HK-2 (cell line): ENCODE data around the gene ZBTB17.
"Not testable (repeated sequence)": the region's sequence is repeated elsewhere in the genome, so short reads cannot be mapped to it uniquely, and the experiment has no call there.

Source experiments
- DNase-seq: peaks from one replicate; pipeline ENCODE4 v3.0.0-alpha.2; 2018; ENCODE audit not compliant: unreplicated experiment

The ZBTB17 gene

DNA sequence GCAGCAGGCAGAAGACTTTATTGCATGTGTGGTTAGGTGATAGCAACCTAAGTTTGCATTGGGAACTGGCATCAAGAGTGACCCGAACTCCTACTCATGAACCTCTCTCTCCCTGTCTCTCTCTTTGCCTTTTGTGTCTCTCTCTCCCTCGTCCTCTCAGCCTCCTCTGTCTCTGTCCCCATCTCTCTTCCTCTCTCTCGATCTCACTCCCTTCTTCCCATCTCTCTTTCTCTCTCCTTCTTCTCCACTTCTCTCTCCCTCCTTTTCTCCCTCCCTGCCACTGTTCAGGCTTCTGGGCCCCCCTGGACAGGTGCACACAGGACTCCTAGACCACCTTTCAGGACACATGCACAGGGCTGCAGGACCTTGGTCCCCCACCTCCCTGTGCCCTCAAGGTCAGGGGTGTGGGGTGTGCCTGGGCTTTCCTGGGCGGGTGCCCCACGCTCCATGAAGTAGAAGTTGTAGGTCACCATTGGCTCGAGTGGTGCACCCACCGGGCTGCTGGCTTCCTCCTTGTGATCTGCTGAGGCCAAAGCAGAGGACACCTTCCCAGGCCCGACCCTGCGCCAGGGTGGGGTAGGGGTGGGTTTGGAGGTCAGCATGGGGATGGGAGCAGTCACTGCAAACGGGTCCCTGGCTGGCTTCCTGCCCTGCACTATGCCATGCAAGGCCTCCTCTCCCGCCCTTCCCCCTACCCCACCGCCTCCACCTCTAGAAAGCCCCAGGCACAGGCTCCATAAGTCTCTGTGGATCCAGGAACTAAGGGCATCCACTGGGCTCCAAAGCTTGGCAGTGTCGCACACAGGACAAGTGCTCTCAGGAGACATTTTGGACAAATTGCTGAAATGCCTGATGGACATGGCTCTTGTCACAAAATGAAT, 13.2 kb upstream of the ZBTB17 start:
- no peak for DNase-seq

DNA sequence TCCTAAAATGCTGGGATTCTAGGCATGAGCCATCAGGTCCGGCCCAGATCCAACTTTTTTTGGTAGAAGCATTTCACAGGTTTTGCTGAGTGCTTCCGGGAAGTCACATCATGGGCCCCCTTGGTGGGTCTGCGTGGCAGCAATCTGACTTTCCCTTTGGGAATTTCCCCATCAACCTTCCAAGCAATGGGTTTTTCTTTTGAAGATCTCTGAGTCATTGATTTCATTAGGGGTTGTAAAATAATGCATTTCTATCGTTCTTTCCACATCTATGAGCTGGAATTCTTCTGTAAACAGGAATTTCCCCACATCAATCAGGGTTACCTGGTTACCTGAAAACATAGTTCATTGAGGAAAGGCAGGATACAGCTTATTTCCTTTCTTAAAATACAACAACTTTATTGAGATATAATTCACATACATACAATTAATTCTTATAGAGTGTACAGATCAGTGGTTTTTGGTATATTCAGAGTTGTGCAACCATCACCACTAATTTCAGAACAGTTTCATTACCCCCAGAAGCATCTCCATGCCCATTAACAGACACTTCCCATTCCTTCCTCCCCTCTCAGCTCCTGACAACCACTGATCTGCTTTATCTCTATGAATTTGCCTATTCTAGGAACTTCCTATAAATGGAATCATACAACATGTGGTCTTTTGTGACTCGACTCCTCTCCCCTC, 9.9 kb upstream of the ZBTB17 start:
- no peak for DNase-seq

DNA sequence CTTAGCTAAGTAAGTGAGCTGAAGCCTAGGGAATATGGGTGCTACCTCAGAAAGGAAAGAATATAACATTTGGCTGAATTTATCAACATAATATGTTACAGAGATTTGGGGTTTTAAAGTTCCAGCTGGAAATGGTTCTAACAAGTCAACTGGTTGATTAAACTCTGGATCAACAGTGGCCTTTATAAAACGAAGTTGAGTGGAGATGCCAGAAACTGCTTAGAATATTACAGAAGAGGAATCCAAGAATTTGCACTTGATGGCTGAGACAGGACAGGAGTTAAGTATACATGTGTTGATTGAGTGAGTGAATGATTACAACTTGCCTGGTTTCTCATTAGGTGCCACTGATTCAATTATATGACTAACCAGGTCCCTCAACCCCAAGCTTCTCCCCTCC, 7.4 kb upstream of the ZBTB17 start:
- no peak for DNase-seq

DNA sequence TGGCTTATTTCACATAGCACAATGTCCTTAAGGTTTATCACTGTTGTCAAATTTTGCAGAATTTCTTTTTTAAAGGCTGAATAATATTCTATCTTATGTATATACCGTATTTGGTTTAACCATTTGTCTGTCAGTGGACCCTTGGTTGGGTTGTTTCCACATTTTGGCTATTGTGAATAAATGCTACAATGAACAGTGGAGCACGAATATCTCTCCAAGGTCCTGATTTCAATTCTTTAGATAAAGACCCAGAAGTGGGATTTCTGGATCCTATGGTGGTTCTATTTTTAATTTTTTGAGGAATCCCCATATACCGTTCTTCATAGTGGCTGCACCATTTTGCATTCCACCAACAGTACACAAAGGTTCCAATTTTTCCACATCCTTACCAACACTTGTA, 5.8 kb upstream of the ZBTB17 start:
- no peak for DNase-seq

DNA sequence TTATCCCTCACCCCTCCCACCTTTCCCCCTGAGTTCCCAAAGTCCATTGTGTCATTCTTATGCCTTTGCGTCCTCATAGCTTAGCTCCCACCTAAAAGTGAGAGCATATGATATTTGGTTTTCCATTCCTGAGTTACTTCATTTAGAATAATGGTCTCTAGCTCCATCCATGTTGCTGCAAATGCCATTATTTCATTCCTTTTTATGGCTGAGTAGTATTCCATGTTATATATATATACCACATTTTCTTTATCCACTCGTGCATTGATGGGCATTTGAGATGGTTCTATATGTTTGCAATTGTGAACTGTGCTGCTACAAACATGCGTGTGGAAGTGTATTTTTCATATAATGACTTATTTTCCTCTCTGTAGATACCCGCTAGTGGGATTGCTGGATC, 2.0 kb upstream of the ZBTB17 start:
- DNase-seq = not testable (repeated sequence)

DNA sequence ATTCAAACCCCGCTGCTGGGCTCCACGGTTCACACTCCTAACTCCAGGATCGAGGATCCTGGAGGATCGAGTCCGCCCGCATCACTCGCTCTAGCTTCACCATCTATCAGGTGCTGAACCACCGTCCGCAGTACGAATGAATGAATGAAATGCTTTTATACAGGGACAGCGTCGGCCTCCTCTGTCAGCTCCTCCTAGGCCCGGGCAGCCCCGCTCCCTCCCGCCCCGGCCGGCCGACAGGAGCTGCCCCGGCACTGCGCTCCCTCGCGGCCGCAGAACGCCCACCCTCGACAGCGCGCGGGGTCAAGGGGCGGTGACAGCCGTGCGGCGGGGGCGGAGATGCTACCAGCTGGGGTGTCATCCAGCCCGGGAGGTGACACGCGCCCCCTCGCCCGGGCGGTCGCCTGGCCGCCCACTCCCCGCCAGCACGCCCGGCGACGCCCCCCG, 520 bp downstream of the ZBTB17 start:
- DNase-seq = peak; percentile 78

DNA sequence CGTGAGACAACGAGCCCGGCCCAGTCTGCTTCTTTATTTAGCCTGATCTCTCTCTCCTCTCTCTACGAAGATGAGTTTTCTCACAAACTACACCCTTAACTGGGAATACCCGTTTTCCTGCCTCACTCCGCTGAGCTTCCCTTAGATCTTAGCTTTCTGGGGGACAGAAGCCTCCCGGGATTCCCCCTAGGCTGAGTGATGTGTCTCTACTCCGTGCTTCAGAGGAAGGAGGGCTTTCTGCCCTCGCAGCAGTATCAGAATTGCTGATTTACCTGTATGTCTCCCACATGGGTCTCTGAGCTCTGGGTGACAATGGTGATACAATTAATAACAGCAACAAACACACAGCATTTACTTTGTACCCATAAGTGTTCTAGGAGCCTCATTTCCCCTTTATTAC, 1.0 kb downstream of the ZBTB17 start:
- DNase-seq = no peak

DNA sequence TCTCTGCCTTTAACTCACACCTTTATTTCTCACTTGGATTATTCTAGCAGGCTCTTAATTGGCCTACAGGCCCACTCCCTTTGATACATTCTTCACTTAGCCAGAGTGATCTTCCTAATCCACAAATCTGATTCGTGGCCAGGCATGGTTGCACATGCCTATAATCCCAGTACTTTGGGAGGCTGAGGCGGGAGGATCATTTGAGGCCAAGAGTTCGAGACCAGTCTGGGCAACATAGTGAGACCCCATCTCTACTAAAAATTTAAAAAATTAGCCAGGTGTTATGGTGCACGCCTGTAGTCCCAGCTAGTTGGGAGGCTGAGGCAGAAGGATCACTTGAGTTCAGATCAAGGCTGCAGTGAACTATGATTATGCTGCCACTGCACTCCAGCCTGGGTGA, 2.1 kb downstream of the ZBTB17 start:
- DNase-seq = no peak

DNA sequence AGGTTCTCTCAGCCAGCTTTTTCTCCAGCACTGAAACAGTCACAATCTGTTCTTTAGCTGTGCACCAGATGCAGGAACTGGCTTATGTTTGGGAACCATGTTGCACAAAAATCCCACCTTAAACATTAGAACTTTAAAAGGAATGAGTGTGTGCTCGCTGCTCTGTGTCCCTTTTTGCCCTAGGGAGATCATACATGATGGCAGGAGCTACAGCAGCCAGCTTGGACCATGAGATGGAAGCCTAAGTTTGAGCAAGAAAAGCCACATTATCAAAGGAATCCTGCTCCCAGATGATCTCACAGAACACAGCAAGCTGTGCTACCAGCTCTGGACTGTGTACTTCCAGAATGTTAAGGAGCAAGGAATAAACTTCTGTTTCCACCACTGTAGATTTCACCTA, 3.5 kb downstream of the ZBTB17 start:
- DNase-seq = no peak

DNA sequence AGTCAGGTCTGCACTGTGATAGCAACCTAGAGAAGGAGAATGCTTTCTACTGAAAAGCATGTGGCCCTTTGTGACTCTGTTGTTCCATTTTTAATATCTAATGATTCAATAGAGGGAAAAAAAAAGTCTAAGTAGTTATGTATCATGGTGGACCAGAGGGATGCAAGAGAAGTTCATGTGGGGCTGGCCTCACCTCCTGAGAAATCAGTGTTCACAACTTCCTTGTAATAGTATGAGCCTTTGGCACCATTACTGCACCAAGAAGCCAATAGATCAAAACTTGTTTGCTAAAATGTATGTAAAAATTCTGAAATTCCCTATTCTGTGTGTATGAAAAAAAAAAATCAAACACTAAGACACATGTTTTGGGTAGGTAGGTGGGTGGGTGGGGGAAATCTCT, 5.0 kb downstream of the ZBTB17 start:
- no peak for DNase-seq

DNA sequence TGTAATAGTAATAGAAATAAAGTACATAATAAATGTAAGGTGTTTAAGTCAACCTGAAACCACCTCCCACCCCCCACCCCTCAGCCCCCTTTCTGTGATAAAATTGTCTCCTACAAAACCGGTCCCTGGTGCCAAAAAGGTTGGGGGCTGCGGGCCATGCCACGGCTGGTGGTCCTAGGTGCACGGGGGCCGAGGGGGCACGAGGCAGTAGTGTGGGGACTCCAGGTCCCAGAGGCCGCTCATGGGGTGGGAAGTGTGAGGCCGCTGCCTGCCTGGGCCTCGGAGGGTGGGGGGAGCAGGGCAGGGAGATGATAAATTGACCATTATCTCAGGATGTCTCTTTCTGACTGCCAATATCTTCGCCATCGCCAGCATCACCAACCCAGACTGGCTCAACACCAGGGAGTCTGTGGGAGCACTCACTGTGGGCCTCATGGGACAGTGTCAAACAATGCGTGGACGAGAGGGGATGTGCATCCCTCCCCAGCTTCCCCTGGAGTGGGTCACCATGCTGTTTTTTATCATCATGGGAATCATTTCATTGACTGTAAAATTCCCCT, 6.5 kb downstream of the ZBTB17 start:
- no peak for DNase-seq

DNA sequence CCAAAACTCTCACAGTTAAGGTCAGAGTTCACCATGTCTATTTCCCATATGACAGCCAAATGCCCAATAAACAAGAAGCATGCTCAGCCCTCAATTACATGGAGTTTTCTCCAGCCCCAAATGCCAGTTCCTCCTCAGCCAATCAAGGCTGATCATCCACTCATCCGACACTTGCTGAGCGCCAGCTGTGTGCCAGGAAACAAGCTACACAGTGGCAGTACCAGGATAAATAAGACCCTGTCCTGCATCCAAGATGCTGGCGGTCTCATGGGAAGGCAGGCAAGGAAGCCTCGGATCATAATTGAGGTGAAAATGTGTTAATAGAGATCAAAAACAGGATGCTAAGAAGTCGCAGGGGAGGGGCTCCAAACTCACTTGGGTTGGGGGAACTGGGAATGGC, 7.7 kb downstream of the ZBTB17 start:
- no peak for DNase-seq

DNA sequence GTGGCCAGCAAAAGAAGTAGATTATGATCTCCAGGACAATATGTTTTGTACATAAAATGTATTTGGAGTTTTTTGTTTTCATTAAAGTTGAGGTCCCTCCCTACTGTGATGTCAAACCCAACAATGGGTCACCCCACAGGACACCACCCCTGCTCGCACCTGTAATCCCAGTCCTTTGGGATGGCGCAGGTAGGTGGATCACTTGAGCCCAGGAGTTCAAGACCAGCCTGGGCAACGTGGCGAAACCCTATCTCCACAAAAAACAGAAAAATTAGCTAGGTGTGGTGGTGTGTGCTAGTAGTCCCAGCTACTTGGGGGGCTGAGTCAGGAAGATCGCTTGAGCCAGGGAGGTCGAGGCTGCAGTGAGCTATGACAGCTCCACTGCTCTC, 9.0 kb downstream of the ZBTB17 start:
- DNase-seq = no peak

DNA sequence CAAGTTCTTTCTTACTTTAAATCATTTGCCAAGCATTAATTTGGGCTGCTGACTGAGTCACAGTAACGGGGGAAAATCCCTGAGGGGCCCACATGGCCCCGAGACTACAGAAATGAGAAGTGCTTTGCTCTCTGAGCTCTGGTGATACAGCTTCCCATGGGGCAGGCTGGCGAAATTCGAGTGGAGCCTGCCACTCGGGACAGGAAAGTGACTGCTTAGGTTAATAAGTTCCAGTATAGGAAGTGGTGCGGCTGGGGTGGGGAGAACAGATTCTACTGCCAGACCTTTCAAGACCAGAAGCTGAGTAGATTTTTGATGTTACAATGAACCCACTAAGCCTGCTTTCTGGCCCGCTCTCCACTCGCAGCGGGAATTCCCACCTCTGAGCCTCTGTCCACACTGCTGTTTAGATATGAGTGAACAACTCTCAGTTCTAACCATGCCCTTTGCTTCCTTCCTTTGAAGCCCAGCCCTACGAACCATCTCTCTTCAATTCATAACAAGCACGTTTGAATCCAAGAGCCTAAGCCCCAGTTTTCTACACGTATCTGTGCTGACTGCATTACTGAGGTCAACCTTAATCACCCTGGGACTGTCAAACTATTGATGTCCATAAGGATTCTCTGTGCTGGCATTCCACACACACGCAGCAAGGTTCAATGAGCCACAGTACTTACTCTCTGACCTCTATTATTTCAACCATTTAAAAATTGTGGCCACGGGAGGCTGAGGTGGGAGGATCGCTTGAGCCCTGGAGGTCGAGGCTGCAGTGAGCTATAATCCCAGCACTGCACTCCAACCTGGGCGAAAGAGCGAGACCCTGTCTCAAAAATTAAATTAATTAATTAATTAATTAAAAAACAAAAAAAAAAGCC, 9.6 kb downstream of the ZBTB17 start:
- peak; percentile 54 for DNase-seq

DNA sequence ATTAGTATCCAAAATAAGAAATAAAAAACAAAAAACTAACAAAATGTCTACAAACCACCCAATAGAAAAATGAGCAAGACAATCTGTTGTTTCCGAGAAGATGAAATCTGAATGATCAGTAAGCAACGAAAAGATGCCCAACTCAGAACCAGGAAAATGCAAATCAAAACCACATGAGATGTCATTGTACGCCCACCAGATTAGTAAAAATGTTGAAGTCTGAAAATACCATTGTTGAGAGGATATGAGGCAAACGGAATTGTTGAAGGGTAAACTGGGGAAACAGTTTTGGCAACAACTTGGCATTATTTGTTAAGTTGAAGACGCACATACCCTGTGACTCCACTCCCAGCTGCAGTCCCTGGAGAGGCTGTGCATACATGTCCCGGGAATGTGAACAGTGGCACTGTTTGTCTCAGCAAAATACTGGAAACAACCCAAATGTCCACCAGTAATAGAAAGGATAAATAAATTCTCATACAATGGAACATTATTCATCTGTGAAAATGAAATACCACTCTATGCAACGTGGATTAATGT, 10.6 kb downstream of the ZBTB17 start:
- DNase-seq = no peak

DNA sequence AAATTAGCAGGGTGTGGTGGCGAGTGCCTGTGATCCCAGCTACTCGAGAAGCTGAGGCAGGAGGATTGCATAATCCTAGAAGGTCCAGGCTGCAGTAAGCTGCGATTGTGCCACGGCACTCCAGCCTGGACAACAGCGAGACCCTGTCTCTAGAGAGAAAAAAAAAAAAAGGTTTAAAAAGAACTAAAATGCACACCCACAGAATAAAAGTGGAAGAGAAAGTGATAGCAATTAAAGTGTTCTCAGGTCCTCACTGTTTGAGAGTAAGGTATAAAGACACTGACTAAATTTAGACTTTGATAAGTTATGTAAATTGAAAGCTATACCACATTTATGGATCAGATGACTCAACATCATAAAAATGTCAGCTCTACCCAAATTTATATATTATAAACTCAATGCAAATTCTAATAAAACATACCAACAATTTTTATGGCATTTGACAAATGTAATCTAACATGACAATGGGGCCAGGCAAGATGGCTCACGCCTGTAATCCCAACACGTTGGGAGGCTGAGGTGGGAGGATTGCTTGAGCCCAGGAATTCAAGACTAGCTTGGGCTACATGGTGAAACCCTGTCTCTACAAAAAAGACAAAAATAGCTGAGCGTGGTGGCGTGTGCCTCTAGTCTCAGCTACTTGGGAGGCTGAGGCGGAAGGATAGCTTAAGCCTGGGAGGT, 11.8 kb downstream of the ZBTB17 start:
- no peak for DNase-seq

DNA sequence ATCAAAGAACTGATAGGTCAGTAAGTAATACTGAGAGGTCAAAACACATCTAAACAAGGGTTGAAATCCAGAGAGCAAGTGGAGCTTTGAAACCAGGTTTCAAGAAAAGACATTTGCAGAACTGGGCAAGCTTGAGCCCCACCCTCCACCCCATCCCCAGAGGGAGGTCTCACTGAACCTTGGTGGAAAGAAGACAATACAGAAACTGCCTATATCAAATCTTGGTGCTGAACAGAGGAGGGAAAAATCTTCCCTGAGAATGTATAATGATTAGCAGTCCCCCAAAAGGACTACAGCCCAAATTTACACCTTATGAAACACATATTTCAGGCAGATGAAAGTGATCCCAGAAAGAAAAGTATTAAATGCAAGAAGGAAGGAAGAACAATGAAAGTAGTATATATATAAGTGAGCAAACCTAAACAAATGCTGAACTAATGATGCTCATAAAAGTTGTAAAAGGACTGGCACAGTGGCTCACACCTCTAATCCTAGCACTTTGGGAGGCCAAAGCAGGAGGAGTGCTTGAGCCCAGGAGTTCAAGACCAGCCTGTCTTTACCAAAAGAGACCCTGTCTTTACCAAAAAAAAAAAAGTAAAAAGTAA, 12.4 kb downstream of the ZBTB17 start:
- DNase-seq = no peak

DNA sequence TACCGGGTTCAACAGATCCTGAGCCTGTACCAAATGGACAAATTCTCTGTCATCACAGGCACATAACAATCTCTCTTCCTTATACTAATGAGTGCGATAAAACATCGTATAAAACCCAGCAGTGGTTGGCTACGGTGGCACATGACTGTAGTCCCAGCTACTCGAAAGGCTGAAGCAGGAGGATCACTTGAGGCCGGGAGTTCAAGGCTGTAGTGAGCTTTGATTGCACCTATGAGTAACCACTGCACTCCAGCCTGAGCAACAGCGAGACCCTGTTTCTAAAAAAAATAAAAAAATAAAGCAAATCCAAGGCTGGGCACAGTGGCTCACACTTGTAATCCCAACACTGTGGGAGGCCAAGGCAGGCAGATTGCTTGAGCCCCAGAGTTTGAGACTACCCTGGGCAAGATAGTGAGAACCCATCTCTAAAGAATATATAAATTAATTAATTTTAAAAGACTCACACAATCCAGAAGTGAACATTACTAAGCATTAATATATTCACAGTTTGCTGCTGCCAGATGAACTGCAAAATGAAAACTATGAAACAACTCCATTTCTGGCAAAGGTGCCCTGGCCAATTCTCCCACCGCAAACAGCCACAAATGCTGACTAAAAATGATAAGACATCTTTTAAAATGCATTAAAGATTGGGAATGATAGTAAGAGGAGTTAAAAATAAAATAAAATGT, 13.1 kb downstream of the ZBTB17 start:
- no peak for DNase-seq

DNA sequence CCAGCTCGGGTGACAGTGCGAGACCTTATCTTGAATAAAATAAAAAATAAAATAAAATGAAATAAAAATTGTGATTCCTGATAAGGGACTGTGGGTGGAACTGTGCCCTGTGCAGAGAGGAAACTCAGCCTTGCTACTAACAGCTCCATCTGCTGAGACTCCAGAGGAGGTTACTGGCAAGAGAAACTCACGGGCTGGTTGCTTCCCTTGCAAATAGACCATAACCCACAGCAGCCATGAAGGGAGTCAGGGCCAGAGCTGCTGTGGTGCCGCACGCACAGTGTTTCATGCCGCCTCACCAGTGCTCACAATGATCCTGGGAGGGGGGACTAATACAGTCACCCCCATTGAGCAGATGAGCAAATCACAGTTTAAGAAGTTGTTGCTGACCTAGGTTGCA, 13.7 kb downstream of the ZBTB17 start:
- DNase-seq = no peak

DNA sequence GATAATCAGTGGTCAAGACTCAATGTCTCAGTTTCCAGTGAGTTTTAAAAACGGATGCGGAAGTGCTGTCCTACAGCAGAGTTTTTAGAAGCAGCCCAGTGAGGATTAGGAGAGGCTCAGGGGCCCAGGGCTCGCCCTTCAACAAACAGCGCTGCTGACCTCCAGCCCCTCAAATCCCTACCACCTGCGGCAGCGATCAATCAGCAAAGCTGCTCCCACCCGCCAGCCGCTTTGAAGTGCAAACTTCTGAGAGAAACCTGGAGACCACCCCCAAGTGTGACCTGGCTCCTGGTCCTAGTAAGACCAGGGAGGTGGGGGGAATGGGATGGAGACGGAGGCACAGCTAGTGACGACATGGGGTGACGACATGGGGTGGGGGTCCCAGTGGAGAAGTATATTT, 14.4 kb downstream of the ZBTB17 start:
- DNase-seq = no peak
